ENCODE data around the gene ICAM2.
"Not testable (repeated sequence)": the region's sequence is repeated elsewhere in the genome, so short reads cannot be mapped to it uniquely, and the experiment has no call there.

ICAM2 gene

GRCh38 chr17:64009571-64010402, 10.6 kb downstream of the ICAM2 start:
- no peak for DNase-seq (ENCODE audit: low spot score)

DNA sequence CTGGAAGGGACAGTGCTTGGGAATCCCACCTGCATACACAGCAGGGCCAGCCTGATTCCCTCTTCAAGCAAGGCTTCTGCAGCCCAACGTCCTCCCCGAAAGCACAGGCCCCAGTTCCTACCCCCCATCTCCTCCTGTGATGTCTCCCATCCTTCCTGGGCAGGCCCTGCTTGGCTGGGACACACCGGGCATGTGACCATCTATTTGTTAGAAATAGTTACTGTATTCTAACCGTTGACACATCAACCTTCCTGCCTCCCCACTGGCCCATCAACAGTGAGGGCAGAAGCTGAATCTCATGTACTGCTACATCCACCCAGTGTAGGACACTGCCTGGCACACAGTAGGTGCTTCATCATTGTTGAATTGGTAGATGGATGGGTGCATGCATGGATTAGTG, 11.6 kb downstream of the ICAM2 start:
- DNase-seq (ENCODE audit: low spot score) = no peak

- no peak for DNase-seq (ENCODE audit: low spot score)
These were observed 12.1 kb downstream of the ICAM2 start for GRCh38 chr17:64008346-64008745.

- DNase-seq (ENCODE audit: low spot score) = no peak
These were observed 12.6 kb downstream of the ICAM2 start for GRCh38 chr17:64007838-64008282.

DNA sequence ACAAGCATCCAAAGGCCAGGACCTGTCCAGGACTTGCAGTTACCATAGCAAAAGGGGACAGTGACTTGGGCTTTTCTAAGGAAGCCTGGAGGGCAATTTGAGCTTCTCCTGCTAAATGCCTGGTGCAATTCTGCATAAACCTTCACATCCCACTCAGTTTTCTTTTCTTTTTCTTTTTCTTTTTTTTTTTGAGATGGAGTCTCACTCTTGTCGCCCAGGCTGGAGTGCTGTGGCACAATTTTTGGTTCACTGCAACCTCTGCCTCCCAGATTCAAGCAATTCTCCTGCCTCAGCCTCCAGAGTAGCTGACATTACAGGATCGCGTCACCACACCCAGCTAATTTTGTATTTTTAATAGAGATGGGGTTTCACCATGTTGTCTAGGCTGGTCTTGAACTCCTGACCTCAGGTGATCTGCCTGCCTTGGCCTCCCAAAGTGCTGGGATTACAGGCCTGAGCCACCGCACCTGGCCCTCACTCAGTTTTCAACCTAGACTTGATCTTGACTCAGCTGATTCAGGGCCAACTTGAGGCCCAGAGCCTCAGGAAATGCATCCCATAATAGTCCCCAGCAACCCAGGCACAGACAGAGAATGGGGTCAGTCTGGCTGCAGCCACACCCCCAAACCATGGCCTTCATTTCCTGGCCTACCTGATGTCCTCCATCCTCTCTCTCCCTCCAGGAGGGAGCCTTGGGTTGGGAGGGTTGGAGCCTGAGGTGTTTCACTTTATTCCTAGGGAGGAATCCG, 13.2 kb downstream of the ICAM2 start:
- DNase-seq (ENCODE audit: low spot score) = not testable (repeated sequence)

DNA sequence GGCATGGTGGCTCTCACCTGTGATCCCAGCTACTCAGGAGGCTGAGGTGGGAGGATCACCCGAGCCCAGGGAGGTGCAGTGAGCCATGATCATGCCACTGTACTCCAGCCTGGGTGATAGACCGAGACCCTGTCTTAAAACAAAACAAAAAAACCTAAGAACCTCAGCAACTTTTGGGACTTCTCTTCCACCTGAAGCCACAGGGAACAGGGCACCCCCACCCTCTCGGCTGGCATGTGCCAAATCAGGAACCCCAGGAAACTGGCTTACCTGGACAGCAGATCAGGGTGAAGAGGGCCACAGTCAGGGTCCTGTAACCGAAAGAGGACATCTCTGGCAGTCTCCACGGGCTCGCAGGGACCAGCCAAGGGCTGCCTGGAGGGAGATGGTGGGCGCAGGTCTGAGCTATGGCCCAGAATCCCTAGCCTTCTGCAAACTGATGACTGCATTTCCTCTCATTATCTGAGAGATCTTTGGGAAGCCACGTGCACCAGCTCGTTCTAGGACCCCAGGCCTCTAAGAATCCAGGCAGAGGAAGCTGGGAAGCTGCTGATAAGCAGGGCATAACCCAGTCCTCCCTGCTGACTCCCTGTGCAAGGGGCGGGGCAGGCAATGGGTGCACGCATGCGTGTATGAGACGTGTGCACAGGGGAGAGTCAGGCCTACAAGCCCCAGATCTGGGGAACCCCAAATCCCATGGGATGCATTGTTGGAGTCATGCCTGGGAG, 13.9 kb downstream of the ICAM2 start:
- DNase-seq (ENCODE audit: low spot score) = no peak

DNA sequence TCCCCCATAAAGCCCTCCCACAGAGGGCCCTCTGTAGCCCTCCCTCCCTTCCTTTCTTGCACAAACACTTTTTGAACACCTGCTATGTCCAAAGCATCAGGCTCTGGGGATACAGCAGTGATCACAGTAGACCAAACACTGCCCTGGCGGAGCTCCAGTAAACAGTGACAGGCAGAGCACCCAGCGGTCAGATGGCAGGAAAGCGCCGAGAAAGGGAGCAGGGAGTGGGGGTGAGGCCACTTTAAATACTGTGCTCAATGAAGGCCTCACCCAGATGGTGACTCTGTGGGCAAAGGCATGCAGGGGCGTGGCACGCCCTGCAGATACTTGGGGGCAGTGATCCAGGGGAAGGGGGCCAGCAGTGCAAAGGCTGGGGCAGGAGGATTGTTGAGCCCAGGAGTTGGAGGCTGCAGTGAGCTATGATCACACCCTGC, 14.7 kb downstream of the ICAM2 start:
- no peak for DNase-seq (ENCODE audit: low spot score)

GRCh38 chr17:64004903-64005733, 15.3 kb downstream of the ICAM2 start:
- DNase-seq (ENCODE audit: low spot score) = no peak

GRCh38 chr17:64004218-64004770, 16.1 kb downstream of the ICAM2 start:
- no peak for DNase-seq (ENCODE audit: low spot score)

- no peak for DNase-seq (ENCODE audit: low spot score)
These were observed 16.8 kb downstream of the ICAM2 start for GRCh38 chr17:64003526-64004121.

GRCh38 chr17:64002658-64003525, 17.5 kb downstream of the ICAM2 start:
- no peak for DNase-seq (ENCODE audit: low spot score)

DNA sequence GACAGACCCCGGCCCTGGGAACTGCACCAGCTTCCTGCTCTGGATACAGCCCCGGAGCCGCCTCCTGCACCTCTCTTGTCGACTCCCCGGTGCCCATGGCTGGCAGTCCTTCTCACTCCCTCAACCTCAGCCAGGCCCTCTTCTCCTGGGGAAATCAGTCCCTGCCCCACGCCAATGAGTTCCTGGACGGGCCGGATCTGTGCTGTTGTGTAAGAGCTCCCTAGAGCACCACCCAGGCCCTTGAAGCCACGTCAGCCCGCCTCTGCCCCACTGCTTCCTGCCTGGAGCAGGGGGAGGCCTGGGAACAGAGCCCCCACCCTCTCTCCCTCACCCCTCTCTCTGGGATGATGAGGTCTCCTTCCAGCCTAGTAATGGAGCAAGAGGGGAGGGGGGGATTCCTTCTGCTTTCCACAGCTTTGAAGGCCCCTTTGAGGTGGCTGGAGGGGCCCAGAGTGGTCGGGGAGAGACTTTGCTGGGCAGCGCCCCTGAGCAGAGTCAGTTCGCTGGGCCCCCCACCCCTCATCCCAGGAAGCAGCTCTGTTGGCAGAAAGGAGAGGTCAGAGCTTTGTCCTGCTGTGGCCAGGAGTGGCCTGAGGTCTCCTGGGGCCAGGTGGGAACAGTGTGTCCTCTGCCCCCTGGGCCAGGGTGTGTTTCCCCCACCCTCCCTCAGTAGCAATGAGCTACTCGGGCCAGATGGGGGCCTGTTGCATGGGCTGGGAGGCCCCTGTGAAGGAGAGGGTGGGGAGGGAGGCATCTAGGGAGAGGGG, 18.5 kb downstream of the ICAM2 start:
- DNase-seq (ENCODE audit: low spot score) = no peak

- DNase-seq (ENCODE audit: low spot score) = no peak
These were observed 19.3 kb downstream of the ICAM2 start for GRCh38 chr17:64001091-64001579.

DNA sequence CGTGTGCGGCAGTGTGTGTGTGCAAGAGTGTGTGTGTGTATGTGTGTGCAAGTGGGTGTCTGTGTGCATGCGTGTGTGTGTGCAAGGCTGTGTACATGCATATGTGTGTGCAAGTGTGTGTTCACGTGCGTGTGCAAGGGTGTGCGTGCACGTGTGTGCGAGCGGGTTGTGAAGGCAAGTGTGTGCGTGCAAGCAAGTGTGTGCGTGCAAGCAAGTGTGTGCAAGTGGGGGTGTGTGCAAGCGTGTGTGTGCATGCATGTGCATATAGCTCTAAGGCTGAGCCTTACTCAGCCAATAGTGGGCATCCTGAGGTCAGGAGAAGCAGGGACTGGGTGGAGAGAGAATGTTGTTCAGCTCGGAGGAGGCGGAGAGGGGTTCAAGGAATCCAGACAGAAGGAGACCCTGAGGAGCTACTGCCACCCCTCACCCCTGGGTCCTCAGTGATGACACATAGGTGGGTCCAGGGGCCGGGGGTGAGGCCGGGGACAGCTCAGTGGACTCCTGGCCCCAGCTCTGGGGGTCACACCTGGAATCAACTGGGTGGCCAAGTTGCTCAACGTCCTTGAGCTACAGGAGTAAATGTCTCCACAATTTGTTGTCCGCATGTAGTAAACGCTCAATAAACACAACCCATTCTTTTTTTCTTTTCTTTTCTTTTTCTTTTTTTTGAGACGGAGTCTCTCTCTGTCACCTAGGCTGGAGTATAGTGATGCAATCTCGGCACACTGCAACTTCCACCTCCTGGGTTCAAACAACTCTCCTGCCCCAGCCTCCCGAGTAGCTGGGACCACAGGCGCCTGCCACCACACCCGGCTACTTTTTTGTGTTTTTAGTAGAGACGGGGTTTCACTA, 20.5 kb downstream of the ICAM2 start:
- no peak for DNase-seq (ENCODE audit: low spot score)

DNA sequence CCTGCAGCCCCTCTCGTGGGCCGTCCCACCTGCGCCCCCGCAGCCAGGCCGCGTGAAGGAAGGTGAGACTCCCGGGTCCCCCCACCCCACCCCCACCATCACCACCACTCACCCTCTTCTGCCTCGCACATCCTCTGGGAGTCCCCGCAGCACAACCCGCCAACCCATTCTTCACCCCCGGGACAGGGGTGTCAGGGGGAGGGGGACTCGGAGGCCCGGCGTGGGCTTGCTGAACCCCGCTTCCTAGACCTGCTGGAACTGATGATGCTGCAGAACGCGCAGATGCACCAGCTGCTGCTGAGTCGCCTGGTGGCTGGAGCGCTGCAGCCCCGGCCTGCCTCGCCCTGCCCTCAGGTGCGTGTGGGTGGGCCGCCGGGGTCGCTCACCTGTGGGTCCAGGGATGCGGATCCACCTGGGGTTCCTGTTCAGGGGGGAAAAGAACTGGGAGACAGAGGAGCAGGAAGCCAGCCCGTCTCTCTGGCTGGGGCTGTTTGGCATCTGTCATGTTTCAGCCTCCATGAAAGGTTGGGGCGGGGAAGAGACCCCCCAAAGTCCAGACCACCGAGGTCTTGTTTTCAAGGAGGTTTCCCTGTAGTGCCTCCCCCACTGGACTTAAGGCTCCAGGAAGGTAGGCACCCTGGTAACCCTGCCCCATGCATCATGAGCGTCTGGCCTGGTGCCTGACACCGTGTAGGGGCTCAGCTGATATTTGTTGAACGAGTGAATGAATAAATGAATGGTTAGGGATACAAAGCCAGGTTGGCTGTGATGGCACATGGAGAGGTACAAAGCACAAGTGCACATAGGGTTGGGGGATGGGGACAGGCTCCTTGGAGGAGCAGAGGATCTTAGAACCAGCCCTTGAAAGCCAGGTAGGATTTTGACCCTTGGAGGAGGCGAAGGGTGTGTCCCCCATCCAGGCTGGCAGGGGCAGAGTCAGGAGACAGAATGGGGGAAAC, 21.4 kb downstream of the ICAM2 start:
- DNase-seq (ENCODE audit: low spot score) = no peak

DNA sequence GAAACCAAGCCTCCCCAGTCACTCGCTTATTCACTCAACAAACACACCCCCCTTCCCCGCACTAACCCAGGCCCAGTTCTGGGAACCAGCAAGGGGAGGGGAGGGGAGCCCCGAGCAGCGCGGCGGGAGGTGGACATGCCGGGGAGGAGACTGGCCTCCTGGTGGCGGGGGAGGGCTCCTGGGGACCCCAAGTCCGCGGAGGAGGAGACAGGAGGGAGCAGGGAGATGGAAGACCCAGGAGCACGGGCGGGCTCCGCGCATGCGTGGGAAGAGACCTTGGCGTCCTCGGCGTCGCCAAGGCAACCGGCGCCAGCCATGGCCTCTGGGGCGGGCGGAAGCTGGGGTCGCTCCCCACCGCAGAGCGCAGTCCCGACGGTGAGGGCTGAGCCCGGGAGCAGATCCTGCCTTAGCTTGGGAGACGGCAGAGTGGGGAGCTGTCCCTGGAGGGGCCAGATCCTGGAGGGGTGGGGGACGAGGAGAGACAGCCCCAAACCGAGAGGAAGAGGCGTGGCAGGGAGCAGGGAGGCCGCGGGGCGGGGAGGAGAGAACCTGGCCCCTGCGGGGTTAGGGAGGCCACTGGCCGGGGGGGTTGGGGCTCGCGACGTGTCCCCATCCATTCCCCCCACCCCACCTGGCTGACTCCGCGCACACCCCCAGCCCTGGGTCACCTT, 22.2 kb downstream of the ICAM2 start, which contains the start of gene PRR29:
TSS of gene PRR29 (plus strand) at position 302 of the 671 bp plus-strand sequence. CDS start at position 316, 14 bp downstream.
- peak; percentile 50 for DNase-seq (ENCODE audit: low spot score)

Measured in COLO829 (cell line).